NCI-H226 (cell line): Measurements from ENCODE around the gene CEP192.
"Not testable (repeated sequence)": the region's sequence is repeated elsewhere in the genome, so short reads cannot be mapped to it uniquely, and the experiment has no call there.

Experiments used
- DNase-seq: peaks from one replicate; pipeline ENCODE4 v3.0.0-alpha.2; 2015

The CEP192 gene

GRCh38 chr18:12995424-12995823 lies 4.3 kb downstream of the CEP192 start:
- no peak for DNase-seq

GRCh38 chr18:12995952-12996477 lies 4.9 kb downstream of the CEP192 start:
- no peak for DNase-seq

- DNase-seq = no peak
These were observed 5.6 kb downstream of the CEP192 start for GRCh38 chr18:12996661-12997292.

GRCh38 chr18:12997330-12997729 lies 6.2 kb downstream of the CEP192 start:
- DNase-seq = not testable (repeated sequence)

GRCh38 chr18:12998332-12999060 lies 7.3 kb downstream of the CEP192 start:
- DNase-seq = no peak

- DNase-seq = peak; percentile 50
These were observed 12.3 kb downstream of the CEP192 start for GRCh38 chr18:13003466-13003896.

- no peak for DNase-seq
These were observed 13.2 kb downstream of the CEP192 start for GRCh38 chr18:13004396-13004795.

GRCh38 chr18:13005289-13005688 lies 14.1 kb downstream of the CEP192 start:
- no peak for DNase-seq

GRCh38 chr18:13006531-13007247 lies 15.5 kb downstream of the CEP192 start:
- DNase-seq = no peak

- DNase-seq = no peak
These were observed 16.0 kb downstream of the CEP192 start for GRCh38 chr18:13007248-13007560.

- no peak for DNase-seq
These were observed 20.6 kb downstream of the CEP192 start for GRCh38 chr18:13011719-13012118.

GRCh38 chr18:13014232-13014631 lies 23.1 kb downstream of the CEP192 start:
- DNase-seq = no peak

- no peak for DNase-seq
These were observed 23.7 kb downstream of the CEP192 start for GRCh38 chr18:13014818-13015217.

- DNase-seq = no peak
These were observed 26.2 kb downstream of the CEP192 start for GRCh38 chr18:13017247-13017875.

- no peak for DNase-seq
These were observed 27.2 kb downstream of the CEP192 start for GRCh38 chr18:13018374-13018773.

- no peak for DNase-seq
These were observed 28.1 kb downstream of the CEP192 start for GRCh38 chr18:13019301-13019700.

- no peak for DNase-seq
These were observed 31.5 kb downstream of the CEP192 start for GRCh38 chr18:13022644-13023043.

GRCh38 chr18:13025233-13025632 lies 34.1 kb downstream of the CEP192 start:
- no peak for DNase-seq

GRCh38 chr18:13026583-13027270 lies 35.6 kb downstream of the CEP192 start:
- no peak for DNase-seq

- DNase-seq = no peak
These were observed 37.7 kb downstream of the CEP192 start for GRCh38 chr18:13028869-13029268.

- no peak for DNase-seq
These were observed 41.0 kb downstream of the CEP192 start for GRCh38 chr18:13032173-13032572.

- DNase-seq = peak; percentile 3
These were observed 44.2 kb downstream of the CEP192 start for GRCh38 chr18:13035249-13035914.
